MM.1S (cell line): ENCODE data around the gene TMEM132D.

Experiments used
- EZH2 ChIP-seq: fragments of 300-600 bp; sonication (generic); optimal IDR thresholded peaks from 2 replicates; pipeline ENCODE3; 2017; ENCODE audit warnings: low read depth, mild to moderate bottlenecking, antibody characterized with exemption, low read length, mixed read lengths
- TF ChIP-seq, protein P1 (sequence below): fragments of 300-600 bp; sonication (generic); IDR thresholded peaks from 2 replicates; pipeline ENCODE4 v1.5.1; 2016; ENCODE audit warnings: antibody characterized with exemption, low read length, mixed read lengths

DNA sequence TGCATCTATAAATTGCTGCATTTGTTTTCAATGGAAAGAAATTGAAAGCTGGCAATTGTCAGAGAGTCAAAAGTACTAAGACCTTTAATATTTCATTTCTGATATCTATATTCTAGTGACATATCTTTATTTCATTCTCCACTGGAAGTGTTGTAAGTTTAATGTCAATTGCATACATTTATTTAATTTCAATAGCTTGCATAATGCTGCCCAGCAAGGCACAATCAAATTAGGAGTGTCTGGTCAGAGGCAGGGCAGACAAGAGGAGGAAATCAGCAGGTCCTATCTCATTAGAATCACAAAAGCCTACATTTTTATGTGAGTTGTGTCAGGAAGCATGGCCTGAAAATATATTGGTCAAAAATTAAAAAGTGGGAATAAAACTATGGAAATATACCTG lies 112.9 kb downstream of the TMEM132D start:
- TF ChIP-seq, protein P1, sequence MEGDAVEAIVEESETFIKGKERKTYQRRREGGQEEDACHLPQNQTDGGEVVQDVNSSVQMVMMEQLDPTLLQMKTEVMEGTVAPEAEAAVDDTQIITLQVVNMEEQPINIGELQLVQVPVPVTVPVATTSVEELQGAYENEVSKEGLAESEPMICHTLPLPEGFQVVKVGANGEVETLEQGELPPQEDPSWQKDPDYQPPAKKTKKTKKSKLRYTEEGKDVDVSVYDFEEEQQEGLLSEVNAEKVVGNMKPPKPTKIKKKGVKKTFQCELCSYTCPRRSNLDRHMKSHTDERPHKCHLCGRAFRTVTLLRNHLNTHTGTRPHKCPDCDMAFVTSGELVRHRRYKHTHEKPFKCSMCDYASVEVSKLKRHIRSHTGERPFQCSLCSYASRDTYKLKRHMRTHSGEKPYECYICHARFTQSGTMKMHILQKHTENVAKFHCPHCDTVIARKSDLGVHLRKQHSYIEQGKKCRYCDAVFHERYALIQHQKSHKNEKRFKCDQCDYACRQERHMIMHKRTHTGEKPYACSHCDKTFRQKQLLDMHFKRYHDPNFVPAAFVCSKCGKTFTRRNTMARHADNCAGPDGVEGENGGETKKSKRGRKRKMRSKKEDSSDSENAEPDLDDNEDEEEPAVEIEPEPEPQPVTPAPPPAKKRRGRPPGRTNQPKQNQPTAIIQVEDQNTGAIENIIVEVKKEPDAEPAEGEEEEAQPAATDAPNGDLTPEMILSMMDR: no peak
- no peak for TF ChIP-seq EZH2
